Neutrophil (primary cell): ENCODE results near the gene ADD1.
A peak's percentile ranks its signal among the peaks of the same experiment; 100 is the strongest.

ENCODE experiments used
- H3K27ac ChIP-seq: fragments of 200-600 bp; sonication (generic); 2 replicates; pipeline ENCODE4 v1.5.1; 2016; ENCODE audit warnings: mild to moderate bottlenecking, moderate library complexity
- H3K27me3 ChIP-seq: fragments of 200-600 bp; sonication (generic); 2 replicates; pipeline ENCODE4 v1.6.0; 2016; ENCODE audit warnings: mild to moderate bottlenecking
- H3K36me3 ChIP-seq: fragments of 200-600 bp; sonication (generic); 2 replicates; pipeline ENCODE4 v1.5.1; 2017
- H3K4me1 ChIP-seq, 2 experiments: fragments of 200-600 bp in 1 of 2; sonication (generic) in 1 of 2; 1 replicate in 1 of 2; 2 replicates in 1 of 2; pipeline versions ENCODE4 v1.5.1 to v1.6.1; 2013 to 2016; ENCODE audit warnings: low read depth in 1 of 2, low read length in 1 of 2, mild to moderate bottlenecking in 1 of 2, moderate library complexity in 1 of 2; ENCODE audit not compliant: control insufficient read depth in 1 of 2, insufficient read depth in 1 of 2
- H3K4me3 ChIP-seq, 2 experiments: fragments of 200-600 bp in 1 of 2; sonication (generic) in 1 of 2; 1 replicate in 1 of 2; 2 replicates in 1 of 2; pipeline ENCODE4 v1.5.1; 2013 to 2016; ENCODE audit warnings: low read depth in 1 of 2, low read length in 1 of 2, mild to moderate bottlenecking in 1 of 2, moderate library complexity in 1 of 2
- H3K9me3 ChIP-seq: fragments of 200-600 bp; sonication (generic); 2 replicates; pipeline ENCODE4 v1.5.1; 2016
- CTCF ChIP-seq: fragments of 200-600 bp; sonication (generic); IDR thresholded peaks from 2 replicates; pipeline ENCODE4 v1.5.1; 2016; ENCODE audit warnings: antibody characterized with exemption

ADD1 gene

GRCh38 chr4:2925931-2926860 is 82.6 kb downstream of the ADD1 start:
- no peak overlapping the region for H3K27ac ChIP-seq
- no peaks in the 10 kb centered on the region for H3K9me3 ChIP-seq
- H3K36me3 ChIP-seq, result peaks cover 93% of the 10 kb centered on the region
- peaks cover 10 to 17% of the 10 kb centered on the region in 2 experiments for H3K4me1 ChIP-seq
- TF ChIP-seq CTCF, result no peak
- H3K4me3 ChIP-seq, result no peak overlapping the region
- H3K27me3 ChIP-seq, result no peaks in the 10 kb centered on the region

DNA sequence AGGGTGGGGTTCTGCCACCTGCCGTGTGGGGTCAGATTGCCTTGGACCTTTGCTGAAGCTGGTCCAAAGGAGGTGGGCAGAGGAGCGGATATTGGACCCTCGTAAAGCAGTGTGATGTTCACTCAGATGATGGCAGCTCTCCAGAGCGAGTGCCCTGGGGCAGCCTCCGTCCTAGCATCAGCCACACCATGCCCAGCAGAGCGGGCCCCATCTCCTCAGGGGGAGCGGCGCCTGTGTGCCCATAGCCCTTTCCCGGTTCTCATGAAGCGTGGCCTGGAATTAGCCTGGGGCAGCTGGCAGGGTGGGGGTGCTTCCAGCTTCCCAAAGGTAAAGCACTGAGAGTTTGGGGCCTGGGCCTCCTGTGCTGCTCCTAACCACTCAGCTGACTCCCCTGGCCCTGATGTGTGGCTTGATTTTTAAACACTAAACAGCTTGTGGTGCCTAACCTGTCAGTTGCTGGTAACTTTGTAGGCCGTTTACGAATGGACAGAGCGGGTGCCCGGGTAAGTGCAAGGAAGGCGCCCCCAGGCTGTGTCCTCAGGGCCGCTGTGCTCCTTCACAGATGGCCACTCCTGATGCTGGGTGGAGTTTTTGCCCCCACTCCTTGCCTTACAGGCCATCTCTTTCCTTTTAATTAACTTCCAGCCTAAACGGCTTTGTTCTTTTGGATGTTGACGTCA is 83.5 kb downstream of the ADD1 start:
- H3K4me1 ChIP-seq, result peaks cover 20 to 26% of the 10 kb centered on the region in 2 experiments
- no peak overlapping the region for H3K4me3 ChIP-seq
- H3K9me3 ChIP-seq, result no peaks in the 10 kb centered on the region
- no peaks in the 10 kb centered on the region for H3K27me3 ChIP-seq
- no peak overlapping the region for H3K27ac ChIP-seq
- peaks cover 92% of the 10 kb centered on the region for H3K36me3 ChIP-seq
- TF ChIP-seq CTCF, result no peak

DNA sequence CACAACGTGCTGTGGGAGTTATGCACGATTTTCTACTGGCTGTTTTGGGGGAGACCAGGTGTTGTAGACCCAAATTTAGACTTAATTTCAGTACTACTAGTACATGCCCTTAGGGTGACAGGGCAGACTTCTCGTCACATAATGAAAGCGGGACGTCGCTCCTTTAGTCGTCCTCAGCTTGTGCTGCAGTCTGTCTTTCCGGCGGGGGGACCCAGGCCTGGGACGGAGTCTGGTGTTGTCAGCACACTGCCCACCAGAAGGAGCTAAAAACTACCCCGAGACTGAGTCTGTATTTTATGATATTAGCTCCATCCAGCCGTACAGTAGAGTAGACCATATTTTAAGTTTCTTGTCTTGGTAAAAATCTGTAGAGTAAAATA is 84.0 kb downstream of the ADD1 start:
- Histone ChIP-seq H3K36me3 (peaks cover 87% of the 10 kb centered on the region), H3K27ac (peak overlapping the region; percentile 54), H3K9me3 (no peaks in the 10 kb centered on the region), H3K4me1 (peaks cover 24 to 27% of the 10 kb centered on the region in 2 experiments), H3K4me3 (no peak overlapping the region), H3K27me3 (no peaks in the 10 kb centered on the region)
- no peak for TF ChIP-seq CTCF

- peak overlapping the region; percentile 54 for H3K27ac ChIP-seq
- H3K4me3 ChIP-seq, result no peak overlapping the region
- no peaks in the 10 kb centered on the region for H3K27me3 ChIP-seq
- peaks cover 25 to 28% of the 10 kb centered on the region in 2 experiments for H3K4me1 ChIP-seq
- H3K9me3 ChIP-seq, result no peaks in the 10 kb centered on the region
- H3K36me3 ChIP-seq, result peaks cover 78% of the 10 kb centered on the region
- TF ChIP-seq CTCF, result no peak
These were observed 84.9 kb downstream of the ADD1 start for GRCh38 chr4:2928242-2929176.

- Histone ChIP-seq H3K36me3 (peaks cover 69% of the 10 kb centered on the region), H3K9me3 (no peaks in the 10 kb centered on the region), H3K27ac (peak overlapping the region; percentile 54), H3K4me3 (no peak overlapping the region), H3K27me3 (no peaks in the 10 kb centered on the region), H3K4me1 (peaks cover 30 to 35% of the 10 kb centered on the region in 2 experiments)
- no peak for TF ChIP-seq CTCF
These were observed 85.8 kb downstream of the ADD1 start for GRCh38 chr4:2929469-2929868.
